ENCODE measurements around the gene SCFD2.

GRCh38 chr4:52842792-52843191, 523.1 kb downstream of the SCFD2 start:
- TF ChIP-seq YY1 (IDR thresholded peaks at IDR 0.05; ENCODE audit: insufficient read depth, insufficient read length): no peak
- no peak for TF ChIP-seq ZNF274 (IDR thresholded peaks at IDR 0.05; ENCODE audit: low read depth, low read length)
